CD4-positive, alpha-beta T cell treated with Interleukin-21 for 1 hour (primary cell): Measurements from ENCODE around the gene GPR78.

Experiments
- DNase-seq: peaks from one replicate; pipeline ENCODE4 v3.0.0-alpha.2; 2020

The GPR78 gene

GRCh38 chr4:8580321-8581093 lies at the start of gene GPR78:
Gene GPR78 (plus strand): TSS chr4:8580392. CDS start chr4:8580983, 591 bp downstream.
- no peak for DNase-seq

GRCh38 chr4:8532245-8532781 lies 47.9 kb upstream of the GPR78 start:
- no peak for DNase-seq

- no peak for DNase-seq
Observed at GRCh38 chr4:8533274-8533865, 46.8 kb upstream of the GPR78 start.

- no peak for DNase-seq
Observed at GRCh38 chr4:8534129-8534528, 46.1 kb upstream of the GPR78 start.

- DNase-seq: no peak
Observed at GRCh38 chr4:8534611-8535010, 45.6 kb upstream of the GPR78 start.

- no peak for DNase-seq
Observed at GRCh38 chr4:8536467-8536866, 43.7 kb upstream of the GPR78 start.

GRCh38 chr4:8537041-8537461 lies 43.1 kb upstream of the GPR78 start:
- DNase-seq: no peak

- no peak for DNase-seq
Observed at GRCh38 chr4:8538076-8538702, 42.0 kb upstream of the GPR78 start.

- DNase-seq: no peak
Observed at GRCh38 chr4:8538703-8539567, 41.3 kb upstream of the GPR78 start.

GRCh38 chr4:8539661-8540060 lies 40.5 kb upstream of the GPR78 start:
- no peak for DNase-seq

GRCh38 chr4:8540072-8540471 lies 40.1 kb upstream of the GPR78 start:
- DNase-seq: no peak

GRCh38 chr4:8540586-8540985 lies 39.6 kb upstream of the GPR78 start:
- no peak for DNase-seq

GRCh38 chr4:8540991-8541390 lies 39.2 kb upstream of the GPR78 start:
- no peak for DNase-seq

GRCh38 chr4:8541981-8542715 lies 38.0 kb upstream of the GPR78 start:
- DNase-seq: no peak

- no peak for DNase-seq
Observed at GRCh38 chr4:8542776-8543525, 37.2 kb upstream of the GPR78 start.

- no peak for DNase-seq
Observed at GRCh38 chr4:8543623-8544022, 36.6 kb upstream of the GPR78 start.

- no peak for DNase-seq
Observed at GRCh38 chr4:8544282-8544681, 35.9 kb upstream of the GPR78 start.

- no peak for DNase-seq
Observed at GRCh38 chr4:8544741-8545438, 35.3 kb upstream of the GPR78 start.

GRCh38 chr4:8545439-8545765 lies 34.8 kb upstream of the GPR78 start:
- no peak for DNase-seq

- DNase-seq: no peak
Observed at GRCh38 chr4:8546766-8547107, 33.5 kb upstream of the GPR78 start.
